Stomach (tissue), 4 donors: ENCODE measurements around the gene OR5A1.

Source experiments
- EP300 ChIP-seq: sonication (generic); formaldehyde crosslinking; IDR thresholded peaks from one replicate; pipeline ENCODE4 v1.6.1; 2017; ENCODE audit warnings: antibody characterized with exemption
- POLR2A ChIP-seq, 4 donors: fragments of 450-650 bp; IDR thresholded peaks; one replicate each; pipeline ENCODE4 v1.6.1; 2016; ENCODE audit warnings: antibody characterized with exemption in 4 of 4, control low read depth in 2 of 4, mild to moderate bottlenecking in 1 of 4, moderate library complexity in 1 of 4
- TF ChIP-seq, protein P1 (sequence below), 7 experiments: fragments of 450-650 bp in 4 of 7; fragments of 200-600 bp in 3 of 7; sonication (generic) in 3 of 7; IDR thresholded peaks; one replicate each; pipeline ENCODE4 v1.5.1; 2016 to 2019; ENCODE audit warnings: antibody characterized with exemption in 7 of 7, control low read depth in 2 of 7, mild to moderate bottlenecking in 1 of 7

DNA sequence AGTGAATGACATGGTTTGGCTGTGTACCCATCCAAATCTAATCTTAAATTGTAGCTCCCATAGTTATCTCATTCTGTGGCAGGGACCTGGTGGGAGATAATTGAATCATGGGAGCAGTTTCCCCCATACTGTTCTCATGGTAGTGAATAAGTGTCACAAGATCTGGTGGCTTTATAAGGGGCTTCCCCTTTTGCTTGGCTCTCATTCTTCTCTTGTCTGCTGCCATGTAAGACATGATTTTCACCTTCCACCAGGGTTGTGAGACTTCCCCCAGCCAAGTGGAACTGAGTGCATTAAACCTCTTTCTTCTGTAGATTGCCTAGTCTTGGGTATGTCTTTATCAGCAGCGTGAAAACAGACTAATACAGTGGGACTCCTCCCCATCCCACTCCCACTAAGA lies 21.2 kb upstream of the OR5A1 start:
- TF ChIP-seq, protein P1, sequence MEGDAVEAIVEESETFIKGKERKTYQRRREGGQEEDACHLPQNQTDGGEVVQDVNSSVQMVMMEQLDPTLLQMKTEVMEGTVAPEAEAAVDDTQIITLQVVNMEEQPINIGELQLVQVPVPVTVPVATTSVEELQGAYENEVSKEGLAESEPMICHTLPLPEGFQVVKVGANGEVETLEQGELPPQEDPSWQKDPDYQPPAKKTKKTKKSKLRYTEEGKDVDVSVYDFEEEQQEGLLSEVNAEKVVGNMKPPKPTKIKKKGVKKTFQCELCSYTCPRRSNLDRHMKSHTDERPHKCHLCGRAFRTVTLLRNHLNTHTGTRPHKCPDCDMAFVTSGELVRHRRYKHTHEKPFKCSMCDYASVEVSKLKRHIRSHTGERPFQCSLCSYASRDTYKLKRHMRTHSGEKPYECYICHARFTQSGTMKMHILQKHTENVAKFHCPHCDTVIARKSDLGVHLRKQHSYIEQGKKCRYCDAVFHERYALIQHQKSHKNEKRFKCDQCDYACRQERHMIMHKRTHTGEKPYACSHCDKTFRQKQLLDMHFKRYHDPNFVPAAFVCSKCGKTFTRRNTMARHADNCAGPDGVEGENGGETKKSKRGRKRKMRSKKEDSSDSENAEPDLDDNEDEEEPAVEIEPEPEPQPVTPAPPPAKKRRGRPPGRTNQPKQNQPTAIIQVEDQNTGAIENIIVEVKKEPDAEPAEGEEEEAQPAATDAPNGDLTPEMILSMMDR (IDR thresholded peaks at IDR 0.05) = no peak
- TF ChIP-seq POLR2A (IDR thresholded peaks at IDR 0.05) (no peak), EP300 (no peak)
